WTC11 (cell line): ENCODE data around the gene SP3. TPM values are rescaled to one million over a fixed set of nuclear protein-coding genes. Genes with fewer than 3 reads are reported as not detected.

ENCODE experiments used
- ATAC-seq: fragments of 200-7000 bp; cut with Tn5 transposase; 2 replicates; pipeline ENCODE4 v1.10.0; 2021; ENCODE audit warnings: mild to moderate bottlenecking, moderate library complexity
- CTCF ChIA-PET: fragments of 300-600 bp; sonication (Branson Sonifier 250); formaldehyde crosslinking; loops from one replicate; lab custom pipeline; 2021; ENCODE audit warnings: antibody characterized with exemption; lab: Charles Lee
- POLR2A ChIA-PET: fragments of 350-600 bp; sonication (Branson Sonifier 250); formaldehyde crosslinking; loops from one replicate; lab custom pipeline; 2021; ENCODE audit warnings: antibody characterized with exemption; lab: Charles Lee
- DNase-seq: peaks from one replicate; pipeline ENCODE4 v3.0.0; 2021; ENCODE audit warnings: low spot score
- H3K27ac Mint-ChIP-seq: 2 replicates; pipeline ENCODE4 v1.8.0; 2021; ENCODE audit warnings: mixed read lengths
- H3K27me3 Mint-ChIP-seq: 2 replicates; pipeline ENCODE4 v1.8.0; 2021; ENCODE audit warnings: low read depth, mild to moderate bottlenecking, moderate library complexity, mixed read lengths
- H3K36me3 Mint-ChIP-seq: 2 replicates; pipeline ENCODE4 v1.8.0; 2021; ENCODE audit warnings: mixed read lengths
- H3K4me1 Mint-ChIP-seq: 2 replicates; pipeline ENCODE4 v1.8.0; 2022; ENCODE audit warnings: mixed read lengths
- H3K4me3 Mint-ChIP-seq: 2 replicates; pipeline ENCODE4 v1.8.0; 2021; ENCODE audit warnings: mild to moderate bottlenecking, moderate library complexity, mixed read lengths
- H3K9me3 Mint-ChIP-seq: 2 replicates; pipeline ENCODE4 v1.8.0; 2021; ENCODE audit warnings: mixed read lengths
- AFF4 ChIP-seq: sonication (generic); formaldehyde crosslinking; IDR thresholded peaks from 2 replicates; pipeline ENCODE4 v1.8.1; 2023; ENCODE audit warnings: mild to moderate bottlenecking, missing genetic modification reagents, borderline replicate concordance
- AR ChIP-seq: fragments of 250-450 bp; sonication (Bioruptor Pico); IDR thresholded peaks from 2 replicates; pipeline ENCODE4 v1.9.0; 2021; ENCODE audit warnings: mild to moderate bottlenecking
- CREB1 ChIP-seq: sonication (generic); formaldehyde crosslinking; IDR thresholded peaks from 2 replicates; pipeline ENCODE4 v1.8.0; 2023; ENCODE audit warnings: mild to moderate bottlenecking, missing genetic modification reagents
- CTCF ChIP-seq: fragments of 200-600 bp; IDR thresholded peaks from 2 replicates; pipeline ENCODE4 v1.8.0; 2022; ENCODE audit warnings: antibody characterized with exemption
- E2F1 ChIP-seq: sonication (generic); formaldehyde crosslinking; IDR thresholded peaks from 2 replicates; pipeline ENCODE4 v1.8.0; 2022; ENCODE audit warnings: mild to moderate bottlenecking, missing genetic modification reagents
- ELF4 ChIP-seq: sonication (generic); formaldehyde crosslinking; IDR thresholded peaks from 2 replicates; pipeline ENCODE4 v1.8.1; 2022; ENCODE audit warnings: low read depth, mild to moderate bottlenecking, moderate library complexity, missing genetic modification reagents
- ETV6 ChIP-seq: sonication (generic); formaldehyde crosslinking; IDR thresholded peaks from 2 replicates; pipeline ENCODE4 v1.8.1; 2022; ENCODE audit warnings: mild to moderate bottlenecking, missing genetic modification reagents
- FOXP4 ChIP-seq: sonication (generic); formaldehyde crosslinking; IDR thresholded peaks from 2 replicates; pipeline ENCODE4 v1.8.0; 2022; ENCODE audit warnings: mild to moderate bottlenecking, missing genetic modification reagents
- MYBL2 ChIP-seq: sonication (generic); formaldehyde crosslinking; IDR thresholded peaks from 2 replicates; pipeline ENCODE4 v1.8.1; 2023; ENCODE audit warnings: mild to moderate bottlenecking, moderate library complexity, missing genetic modification reagents
- NR2C2 ChIP-seq: sonication (generic); formaldehyde crosslinking; IDR thresholded peaks from 2 replicates; pipeline ENCODE4 v1.8.0; 2022; ENCODE audit warnings: mild to moderate bottlenecking, missing genetic modification reagents
- NR3C1 ChIP-seq: sonication (generic); formaldehyde crosslinking; conservative IDR thresholded peaks from 2 replicates; pipeline ENCODE4 v1.8.1; 2023; ENCODE audit warnings: low read depth, mild to moderate bottlenecking, missing genetic modification reagents
- OVOL2 ChIP-seq: fragments of 250-450 bp; sonication (Bioruptor Pico); IDR thresholded peaks from 2 replicates; pipeline ENCODE4 v1.9.0; 2021; ENCODE audit warnings: mild to moderate bottlenecking, borderline replicate concordance
- SMAD4 ChIP-seq: sonication (generic); formaldehyde crosslinking; IDR thresholded peaks from 2 replicates; pipeline ENCODE4 v1.8.0; 2022; ENCODE audit warnings: mild to moderate bottlenecking, missing genetic modification reagents
- TP53 ChIP-seq: sonication (generic); formaldehyde crosslinking; IDR thresholded peaks from 2 replicates; pipeline ENCODE4 v1.8.1; 2023; ENCODE audit warnings: mild to moderate bottlenecking, missing genetic modification reagents
- USF1 ChIP-seq: sonication (generic); formaldehyde crosslinking; IDR thresholded peaks from 2 replicates; pipeline ENCODE4 v1.8.0; 2022; ENCODE audit warnings: mild to moderate bottlenecking, missing genetic modification reagents
- ZMAT4 ChIP-seq: fragments of 250-450 bp; sonication (Bioruptor Pico); IDR thresholded peaks from 2 replicates; pipeline ENCODE4 v1.9.0; 2021; ENCODE audit warnings: mild to moderate bottlenecking
- ZNF263 ChIP-seq: sonication (generic); formaldehyde crosslinking; IDR thresholded peaks from 2 replicates; pipeline ENCODE4 v1.8.1; 2022; ENCODE audit warnings: low read depth, mild to moderate bottlenecking, moderate library complexity, missing genetic modification reagents
- ZNF396 ChIP-seq: fragments of 250-450 bp; sonication (Bioruptor Pico); IDR thresholded peaks from 2 replicates; pipeline ENCODE4 v1.8.0; 2021; ENCODE audit warnings: mild to moderate bottlenecking, moderate library complexity, borderline replicate concordance
- ZNF423 ChIP-seq: fragments of 250-450 bp; sonication (Bioruptor Pico); IDR thresholded peaks from 2 replicates; pipeline ENCODE4 v2.1.2; 2022; ENCODE audit warnings: mild to moderate bottlenecking, moderate library complexity
- ZNF671 ChIP-seq: fragments of 250-450 bp; sonication (Bioruptor Pico); IDR thresholded peaks from 2 replicates; pipeline ENCODE4 v1.8.0; 2021; ENCODE audit warnings: mild to moderate bottlenecking
- total RNA-seq: library from RNA; stranded (reverse); gene quantifications from 3 replicates; pipeline ENCODE4 v1.2.3, GENCODE V29; 2021

The SP3 gene
- total RNA-seq, 1 experiment from 2014 or later, result 88.5 TPM

- Mint-ChIP-seq H3K27ac (no peak overlapping the region), H3K4me1 (peaks cover 4% of the 10 kb centered on the region; the same call in 1 of the 2 replicates), H3K27me3 (no peaks in the 10 kb centered on the region), H3K36me3 (no peaks in the 10 kb centered on the region), H3K4me3 (no peak overlapping the region), H3K9me3 (no peaks in the 10 kb centered on the region)
- POLR2A ChIA-PET, result no interaction called here
- ATAC-seq, result no peak
- CTCF ChIA-PET, result no interaction called here
- TF ChIP-seq CTCF (no peak), ZNF396 (CRISPR knock-in tag) (no peak), NR3C1 (CRISPR knock-in tag) (no peak), MYBL2 (CRISPR knock-in tag) (no peak), USF1 (CRISPR knock-in tag) (no peak), AFF4 (CRISPR knock-in tag) (no peak), ETV6 (no peak), ZMAT4 (CRISPR knock-in tag) (no peak), ZNF423 (CRISPR knock-in tag) (no peak), ZNF671 (CRISPR knock-in tag) (no peak), ELF4 (CRISPR knock-in tag) (no peak), NR2C2 (no peak), OVOL2 (CRISPR knock-in tag) (no peak), TP53 (no peak), SMAD4 (no peak), CREB1 (CRISPR knock-in tag) (no peak), AR (CRISPR knock-in tag) (no peak), E2F1 (no peak), FOXP4 (CRISPR knock-in tag) (no peak), ZNF263 (no peak)
- no peak for DNase-seq
These were observed 35.9 kb upstream of the SP3 start for GRCh38 chr2:174001107-174001506.
